ENCODE results near the gene ACTG2.

Gene ACTG2

DNA sequence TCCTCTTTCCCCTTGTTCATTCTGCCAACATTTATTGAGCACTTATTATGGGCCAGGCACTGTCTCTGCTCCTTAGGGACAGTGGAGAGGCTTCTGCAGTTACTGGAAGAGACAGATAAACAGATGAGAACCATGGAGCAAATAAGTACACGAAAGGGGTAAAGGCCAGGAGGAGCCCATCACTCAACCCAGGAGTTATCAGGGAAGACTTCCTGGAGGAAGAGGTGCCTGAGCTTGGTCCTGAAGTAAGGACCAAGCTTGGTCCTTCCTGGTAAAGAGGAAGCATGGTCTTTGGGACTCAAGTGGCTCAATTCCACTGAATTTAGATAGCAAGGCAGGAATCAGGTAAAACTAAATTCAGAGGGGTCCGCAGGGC lies 1.7 kb downstream of the ACTG2 start:
- no peak for TF ChIP-seq CTCF (IDR thresholded peaks at IDR 0.05; ENCODE audit: low read depth, low read length)

GRCh38 chr2:73894877-73895276 lies 2.1 kb downstream of the ACTG2 start:
- peak overlapping the region; percentile 65 for H3K4me3 ChIP-seq (ENCODE audit: low read depth, low read length)
- no peak for TF ChIP-seq CTCF (IDR thresholded peaks at IDR 0.05; ENCODE audit: low read depth, low read length)

More for the DNA sequence above, 1.7 kb downstream of the ACTG2 start:
- H3K4me3 ChIP-seq (ENCODE audit: low read depth, low read length) = peak overlapping the region; percentile 65

DNA sequence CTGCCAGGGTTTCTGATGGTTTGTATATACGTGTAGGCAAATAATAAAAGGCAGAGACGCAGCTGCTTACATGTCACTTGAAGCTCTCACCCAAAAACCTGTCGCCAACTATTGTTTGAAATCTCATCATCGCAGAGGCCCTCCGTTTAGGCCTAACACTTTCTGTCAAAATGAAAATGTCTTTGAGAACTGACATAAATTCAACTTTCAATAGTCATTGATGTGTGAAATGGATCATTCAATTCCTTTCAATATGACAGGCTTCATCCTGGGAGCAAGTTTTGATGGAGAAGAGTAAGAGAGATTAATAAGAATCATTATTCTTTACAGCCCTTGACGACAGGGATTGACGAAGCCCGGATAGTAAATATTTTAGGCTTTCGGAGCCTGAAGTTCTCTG lies 2.7 kb downstream of the ACTG2 start:
- peak overlapping the region; percentile 65 for H3K4me3 ChIP-seq (ENCODE audit: low read depth, low read length)
- no peak for TF ChIP-seq CTCF (IDR thresholded peaks at IDR 0.05; ENCODE audit: low read depth, low read length)

GRCh38 chr2:73896362-73897239 lies 3.8 kb downstream of the ACTG2 start:
- peak overlapping the region; percentile 65 for H3K4me3 ChIP-seq (ENCODE audit: low read depth, low read length)
- no peak for TF ChIP-seq CTCF (IDR thresholded peaks at IDR 0.05; ENCODE audit: low read depth, low read length)

DNA sequence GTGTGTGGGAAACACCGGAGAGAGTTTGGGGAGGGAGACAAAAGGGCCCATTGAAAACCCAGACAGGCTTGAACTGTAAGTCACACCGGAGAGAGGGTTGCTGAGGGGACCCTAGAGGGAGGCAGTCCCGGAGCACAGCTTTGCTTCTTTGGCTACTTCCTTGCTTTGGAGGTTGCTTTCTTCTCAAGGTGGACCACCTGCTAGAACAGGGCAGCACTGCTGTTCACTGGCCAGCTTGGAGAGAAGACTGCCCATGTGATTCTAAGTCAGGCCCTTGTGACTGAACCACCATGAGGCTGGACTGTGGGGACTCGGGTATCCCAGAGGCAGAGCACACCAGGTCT lies 4.4 kb downstream of the ACTG2 start:
- no peak overlapping the region; the same call in 1 of the 2 replicates for H3K4me3 ChIP-seq (ENCODE audit: low read depth, low read length)
- TF ChIP-seq CTCF (IDR thresholded peaks at IDR 0.05; ENCODE audit: low read depth, low read length) = no peak

- no peak overlapping the region for H3K4me3 ChIP-seq (ENCODE audit: low read depth, low read length)
- TF ChIP-seq CTCF (IDR thresholded peaks at IDR 0.05; ENCODE audit: low read depth, low read length) = no peak
Observed at GRCh38 chr2:73897934-73898333, 5.1 kb downstream of the ACTG2 start.

DNA sequence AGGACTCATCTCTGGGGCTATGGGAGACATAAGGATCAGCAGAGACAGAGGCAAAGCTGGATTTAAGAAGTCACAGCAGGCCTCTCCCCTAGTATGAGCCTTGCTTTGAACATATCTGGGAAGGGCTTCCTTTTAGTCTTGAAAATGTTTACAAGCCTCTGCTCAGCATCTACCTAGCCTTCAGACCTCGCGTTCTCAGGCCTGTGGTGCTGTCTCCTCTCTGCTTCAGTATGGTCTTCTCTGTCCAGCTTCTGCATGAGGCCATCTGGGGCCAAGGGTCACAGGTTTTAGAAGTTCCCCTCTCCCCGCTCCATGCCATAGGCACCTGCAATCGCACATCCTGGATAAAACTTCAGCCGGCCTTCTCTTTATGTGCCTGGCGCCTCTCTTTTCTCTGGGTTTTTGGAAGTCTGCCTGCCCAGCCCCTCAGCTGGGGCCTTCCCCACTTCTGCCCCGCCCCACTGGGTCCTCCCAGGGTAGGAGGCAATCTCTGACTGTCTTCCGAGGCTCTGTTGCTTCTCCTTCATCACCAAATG lies 7.1 kb downstream of the ACTG2 start:
- no peak for TF ChIP-seq CTCF (IDR thresholded peaks at IDR 0.05; ENCODE audit: low read depth, low read length)
- H3K4me3 ChIP-seq (ENCODE audit: low read depth, low read length) = no peak overlapping the region
